ENCODE measurements around the gene SLC66A1.
A peak's percentile ranks its signal among the peaks of the same experiment; 100 is the strongest.

SLC66A1 gene

GRCh38 chr1:19342062-19342750 is 30.1 kb downstream of the SLC66A1 start:
- no peak for DNase-seq (ENCODE audit: low spot score)

GRCh38 chr1:19342894-19343616 is 30.9 kb downstream of the SLC66A1 start:
- FAIRE-seq = no peak
- DNase-seq (ENCODE audit: low spot score) = no peak

More at GRCh38 chr1:19342062-19342750, 30.1 kb downstream of the SLC66A1 start:
- no peak for FAIRE-seq

GRCh38 chr1:19343617-19344350 is 31.7 kb downstream of the SLC66A1 start:
- no peak for FAIRE-seq
- DNase-seq (ENCODE audit: low spot score) = no peak

GRCh38 chr1:19344372-19344810 is 32.3 kb downstream of the SLC66A1 start:
- DNase-seq (ENCODE audit: low spot score) = peak; percentile 26
- no peak for FAIRE-seq

- FAIRE-seq = no peak
Observed at GRCh38 chr1:19344831-19345230, 32.7 kb downstream of the SLC66A1 start.

GRCh38 chr1:19345391-19345790 is 33.3 kb downstream of the SLC66A1 start:
- DNase-seq (ENCODE audit: low spot score) (no peak), FAIRE-seq (no peak)

More at GRCh38 chr1:19344831-19345230, 32.7 kb downstream of the SLC66A1 start:
- DNase-seq (ENCODE audit: low spot score) = no peak

- no peak for DNase-seq (ENCODE audit: low spot score)
- no peak for FAIRE-seq
Observed at GRCh38 chr1:19346026-19346425, 33.9 kb downstream of the SLC66A1 start.

- DNase-seq (ENCODE audit: low spot score) (no peak), FAIRE-seq (no peak)
Observed at GRCh38 chr1:19347533-19348172, 35.5 kb downstream of the SLC66A1 start.

- DNase-seq (ENCODE audit: low spot score) = no peak
- FAIRE-seq = no peak
Observed at GRCh38 chr1:19348441-19349198, 36.5 kb downstream of the SLC66A1 start.

GRCh38 chr1:19349999-19350398 is 37.9 kb downstream of the SLC66A1 start:
- FAIRE-seq = no peak
- no peak for DNase-seq (ENCODE audit: low spot score)

- FAIRE-seq (no peak), DNase-seq (ENCODE audit: low spot score) (no peak)
Observed at GRCh38 chr1:19350566-19350965, 38.4 kb downstream of the SLC66A1 start.

- no peak for DNase-seq (ENCODE audit: low spot score)
- no peak for FAIRE-seq
Observed at GRCh38 chr1:19351873-19352272, 39.7 kb downstream of the SLC66A1 start.

GRCh38 chr1:19352839-19353238 is 40.7 kb downstream of the SLC66A1 start:
- no peak for FAIRE-seq
- DNase-seq (ENCODE audit: low spot score) = no peak

- FAIRE-seq (no peak), DNase-seq (ENCODE audit: low spot score) (no peak)
Observed at GRCh38 chr1:19353596-19353995, 41.5 kb downstream of the SLC66A1 start.

GRCh38 chr1:19354531-19354981 is 42.4 kb downstream of the SLC66A1 start:
- FAIRE-seq (no peak), DNase-seq (ENCODE audit: low spot score) (no peak)

- FAIRE-seq = no peak
- no peak for DNase-seq (ENCODE audit: low spot score)
Observed at GRCh38 chr1:19356266-19356665, 44.1 kb downstream of the SLC66A1 start.

- DNase-seq (ENCODE audit: low spot score) (no peak), FAIRE-seq (no peak)
Observed at GRCh38 chr1:19357299-19357986, 45.3 kb downstream of the SLC66A1 start.

GRCh38 chr1:19358710-19359109 is 46.6 kb downstream of the SLC66A1 start:
- FAIRE-seq = no peak
- no peak for DNase-seq (ENCODE audit: low spot score)

- FAIRE-seq (no peak), DNase-seq (ENCODE audit: low spot score) (no peak)
Observed at GRCh38 chr1:19359357-19359756, 47.2 kb downstream of the SLC66A1 start.

- no peak for FAIRE-seq
- DNase-seq (ENCODE audit: low spot score) = no peak
Observed at GRCh38 chr1:19360016-19360415, 47.9 kb downstream of the SLC66A1 start.

Measured in RCC 7860 (cell line).